AG04450 (cell line): Measurements from ENCODE around the gene TTC38. TPM values are rescaled to one million over a fixed set of nuclear protein-coding genes. Genes with fewer than 3 reads are reported as not detected.
A peak's percentile ranks its signal among the peaks of the same experiment; 100 is the strongest.

Experiments used
- CTCF ChIA-PET: fragments of 300-600, 350-600 bp; formaldehyde crosslinking; extraction: SDS; loops from one replicate; lab custom pipeline; 2022; ENCODE audit warnings: antibody characterized with exemption, inconsistent platforms; lab: Charles Lee
- POLR2A ChIA-PET: fragments of 350-600 bp; formaldehyde crosslinking; extraction: SDS; loops from one replicate; lab custom pipeline; 2021; ENCODE audit warnings: antibody characterized with exemption, inconsistent platforms; lab: Yijun Ruan, JAX
- DNase-seq: peaks from one replicate; pipeline ENCODE4 v3.0.0-alpha.2; 2011; ENCODE audit warnings: low read depth, low spot score
- H3K27ac ChIP-seq: one replicate; pipeline ENCODE4 v1.5.1; 2012; ENCODE audit warnings: low read depth, low read length, control low read depth
- H3K27me3 ChIP-seq: one replicate; pipeline ENCODE4 v1.6.0; 2012; ENCODE audit warnings: low read length; ENCODE audit not compliant: control insufficient read depth, insufficient read depth
- H3K4me3 ChIP-seq: 2 replicates; pipeline ENCODE4 v1.5.1; 2011; ENCODE audit warnings: mild to moderate bottlenecking, low read depth, low read length, control low read depth
- H3K9me3 ChIP-seq: 2 replicates; pipeline ENCODE4 v1.5.1; 2012; ENCODE audit warnings: low read length; ENCODE audit not compliant: control insufficient read depth, insufficient read depth
- CTCF ChIP-seq: IDR thresholded peaks from 2 replicates; pipeline ENCODE4 v1.5.1; 2011; ENCODE audit warnings: low read depth, low read length, control low read depth, inconsistent platforms
- polyA plus RNA-seq: library from polyadenylated mRNA; depleted of rRNA; stranded (reverse); fragments of >200 nt; gene quantifications from 2 replicates; pipeline ENCODE4 v1.2.3, GENCODE V29; 2011

Gene TTC38
- polyA plus RNA-seq, 1 experiment = 23.7 TPM

GRCh38 chr22:46296257-46297150, 28.7 kb downstream of the TTC38 start, which contains the start of gene GTSE1:
GTSE1 (plus strand) TSS chr22:46296870; CDS start chr22:46297401, 531 bp downstream.
- peak within 1 kb of the TSS; percentile 72 for H3K4me3 ChIP-seq
- H3K27me3 ChIP-seq = no peaks in the 10 kb centered on the region
- peak; percentile 92 for DNase-seq
- H3K9me3 ChIP-seq = peaks cover 6% of the 10 kb centered on the region
- ChIA-PET POLR2A (interaction anchor here (0.9 to 1.5 kb wide), 3 partner anchors 14 to 46 kb away, joined by 3 to 4 read pairs (median 3); no protein-coding TSS in a partner anchor), CTCF (no interaction called here)
- TF ChIP-seq CTCF = 0 out of 2 replicates have a peak, but pooled peaks have one; percentile 10
- peak within 1 kb of the TSS; percentile 83 for H3K27ac ChIP-seq

- Histone ChIP-seq H3K27me3 (no peaks in the 10 kb centered on the region), H3K4me3 (peak overlapping the region; percentile 72), H3K9me3 (peaks cover 2% of the 10 kb centered on the region), H3K27ac (no peak overlapping the region)
- CTCF ChIA-PET = no interaction called here
- TF ChIP-seq CTCF = no peak
- DNase-seq = no peak
- POLR2A ChIA-PET = interaction anchor here (1.2 kb wide), 1 partner anchor 20 kb away, joined by 4 read pairs; no protein-coding TSS in a partner anchor
Measured at GRCh38 chr22:46297151-46297812, 29.5 kb downstream of the TTC38 start.

- TF ChIP-seq CTCF = no peak
- no peak overlapping the region for H3K27ac ChIP-seq
- DNase-seq = no peak
- CTCF ChIA-PET = no interaction called here
- H3K9me3 ChIP-seq = no peaks in the 10 kb centered on the region; the same call in 1 of the 2 replicates
- H3K27me3 ChIP-seq = no peaks in the 10 kb centered on the region
- POLR2A ChIA-PET = interaction anchor here (0.6 kb wide), 1 partner anchor 49 kb away, joined by 3 read pairs; the partner anchor contains the start of gene CDPF1
- no peak overlapping the region for H3K4me3 ChIP-seq
Measured at GRCh38 chr22:46299101-46299500, 31.3 kb downstream of the TTC38 start.

GRCh38 chr22:46300491-46300890, 32.7 kb downstream of the TTC38 start:
- POLR2A ChIA-PET = no interaction called here
- CTCF ChIA-PET = no interaction called here

More at GRCh38 chr22:46300491-46300890, 32.7 kb downstream of the TTC38 start:
- Histone ChIP-seq H3K9me3 (no peaks in the 10 kb centered on the region; the same call in 1 of the 2 replicates), H3K27ac (no peak overlapping the region), H3K4me3 (no peak overlapping the region), H3K27me3 (no peaks in the 10 kb centered on the region)
- no peak for DNase-seq
- TF ChIP-seq CTCF = no peak
